NCI-H2081 treated with DMSO at 0.1 percent for 48 hours (cell line): ENCODE results near the gene CMTM4.

Experiments
- DNase-seq: peaks from one replicate; lab custom pipeline; 2025; lab: John Stamatoyannopoulos, UW

CMTM4 gene

DNA sequence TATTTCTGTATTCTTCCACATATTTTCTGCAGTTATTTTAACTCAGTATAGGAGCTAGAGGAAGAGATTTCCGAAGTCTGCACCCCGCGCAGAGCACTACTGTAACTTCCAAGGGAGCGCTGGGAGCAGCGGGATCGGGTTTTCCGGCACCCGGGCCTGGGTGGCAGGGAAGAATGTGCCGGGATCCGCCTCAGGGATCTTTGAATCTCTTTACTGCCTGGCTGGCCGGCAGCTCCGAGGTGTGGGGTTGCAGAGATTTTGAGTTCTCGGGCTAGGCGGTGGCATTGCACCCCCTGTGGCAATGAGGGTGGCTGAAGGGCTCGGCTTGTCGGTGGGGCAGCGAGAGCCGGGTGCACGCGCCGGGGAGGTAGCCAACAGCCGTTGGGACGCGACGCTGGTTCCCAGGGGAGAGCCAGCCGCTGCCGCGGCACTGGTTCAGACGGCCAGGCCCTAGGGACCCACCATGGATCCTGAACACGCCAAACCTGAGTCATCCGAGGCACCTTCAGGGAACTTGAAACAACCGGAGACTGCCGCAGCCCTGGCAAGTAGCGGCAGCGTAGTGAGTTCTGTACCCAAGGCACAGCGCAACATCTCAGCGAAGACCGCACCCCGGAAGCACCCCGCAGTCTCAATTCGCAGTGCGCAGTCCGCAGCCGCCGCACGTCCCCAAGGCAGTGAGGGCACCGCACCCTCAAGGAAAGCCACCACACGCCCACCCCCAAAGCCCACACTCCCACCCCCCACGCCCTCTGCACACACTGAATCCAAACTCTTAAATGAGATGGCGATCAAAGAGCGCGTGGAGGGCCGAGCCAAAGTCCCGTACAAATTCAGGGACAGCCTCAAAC is 130.3 kb downstream of the CMTM4 start, which contains the start of gene CMTM1:
Gene CMTM1, plus strand, starts transcription at position 389 of the 851 bp plus-strand sequence. Its CDS starts 75 bp downstream, at position 464.
- no peak for DNase-seq
